Measurements from ENCODE around the gene IER2. TPM values are rescaled to one million over a fixed set of nuclear protein-coding genes. Genes with fewer than 3 reads are reported as not detected.

The IER2 gene
- total and polyA plus RNA-seq, 9 of the 15 experiments (the other 6 are each of a cell fraction or from before 2014, with no cell fraction given): 4.5 to 205 (median 23.7) TPM

DNA sequence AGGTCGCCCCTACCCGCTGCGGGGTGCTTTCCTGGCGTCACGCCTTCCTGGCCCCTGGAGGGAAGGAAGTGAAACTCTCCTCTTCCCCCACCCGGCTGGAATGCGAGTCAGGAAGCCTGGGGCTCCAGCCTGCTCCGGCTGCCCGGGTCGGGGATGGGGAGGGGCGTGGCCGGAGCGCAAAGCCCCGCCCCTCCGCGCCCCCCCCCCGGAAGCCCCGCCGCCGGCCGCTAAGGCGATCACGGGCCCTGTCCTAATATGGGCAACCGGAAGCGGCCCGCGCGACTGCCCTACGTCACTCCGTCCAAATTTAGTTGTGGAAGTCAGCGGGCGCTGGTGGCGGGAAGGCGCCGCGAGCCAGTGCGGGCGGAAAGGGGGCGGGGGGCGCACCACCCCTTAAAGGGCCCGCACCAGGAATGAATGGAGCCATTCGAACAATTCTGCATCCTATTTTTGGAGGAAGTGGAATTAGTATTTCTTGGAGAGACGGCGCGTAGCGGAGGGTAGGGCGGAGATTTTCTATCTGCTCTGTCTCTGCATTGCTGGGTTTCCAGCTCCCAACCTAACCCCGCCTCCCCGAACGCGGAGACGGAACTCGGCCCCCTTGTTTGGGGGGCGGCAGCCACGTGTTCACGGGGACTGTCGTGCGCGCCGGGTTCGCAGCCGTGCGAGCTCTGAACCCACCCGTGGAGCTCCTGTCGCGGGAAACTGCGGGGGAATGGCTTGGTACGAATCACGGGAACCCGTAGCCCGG lies 1.6 kb downstream of the IER2 start (continued):
- no peak for TF ChIP-seq CTCFL (IDR thresholded peaks at IDR 0.05; ENCODE audit: borderline replicate concordance, insufficient read depth, low read depth, low read length, poor library complexity, severe bottlenecking)
- TF ChIP-seq HINFP (tag; conservative IDR thresholded peaks at IDR 0.05; ENCODE audit: low read depth): no peak; the same call in 1 of the 2 replicates
- no peak for TF ChIP-seq TSHZ1 (CRISPR knock-in tag; IDR thresholded peaks at IDR 0.05)
- TF ChIP-seq RB1 (IDR thresholded peaks at IDR 0.05; ENCODE audit: low read depth): peak; percentile 94
- no peak for TF ChIP-seq HLTF (IDR thresholded peaks at IDR 0.05)
- TF ChIP-seq HNRNPH1 (optimal IDR thresholded peaks at IDR 0.05; ENCODE audit: low read depth, low read length): no peak
- no peak for TF ChIP-seq SLC30A9 (CRISPR knock-in tag; IDR thresholded peaks at IDR 0.05)
- 0 out of 2 replicates have a peak, but pooled peaks have one; percentile 18 for TF ChIP-seq STAG1 (CRISPR knock-in tag; IDR thresholded peaks at IDR 0.05; ENCODE audit: borderline replicate concordance)
- TF ChIP-seq HCFC1 (IDR thresholded peaks at IDR 0.05; ENCODE audit: low read depth, low read length): peak; percentile 27; the same call in 1 of the 2 replicates
- TF ChIP-seq YBX1 (IDR thresholded peaks at IDR 0.05): no peak
- TF ChIP-seq NR1H2 (CRISPR knock-in tag; IDR thresholded peaks at IDR 0.05): no peak
- TF ChIP-seq, protein P1, sequence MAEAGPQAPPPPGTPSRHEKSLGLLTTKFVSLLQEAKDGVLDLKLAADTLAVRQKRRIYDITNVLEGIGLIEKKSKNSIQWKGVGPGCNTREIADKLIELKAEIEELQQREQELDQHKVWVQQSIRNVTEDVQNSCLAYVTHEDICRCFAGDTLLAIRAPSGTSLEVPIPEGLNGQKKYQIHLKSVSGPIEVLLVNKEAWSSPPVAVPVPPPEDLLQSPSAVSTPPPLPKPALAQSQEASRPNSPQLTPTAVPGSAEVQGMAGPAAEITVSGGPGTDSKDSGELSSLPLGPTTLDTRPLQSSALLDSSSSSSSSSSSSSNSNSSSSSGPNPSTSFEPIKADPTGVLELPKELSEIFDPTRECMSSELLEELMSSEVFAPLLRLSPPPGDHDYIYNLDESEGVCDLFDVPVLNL (CRISPR knock-in tag; IDR thresholded peaks at IDR 0.05; ENCODE audit: low read depth): peak; percentile 83
- TF ChIP-seq ATF1 (CRISPR knock-in tag; IDR thresholded peaks at IDR 0.05): no peak
- TF ChIP-seq ATF1 (tag; IDR thresholded peaks at IDR 0.05): peak; percentile 71
- TF ChIP-seq ZFP36 (IDR thresholded peaks at IDR 0.05; ENCODE audit: low read depth, low read length, partially characterized antibody): peak; percentile 59
